HepG2 (cell line): ENCODE results near the gene GPATCH3. TPM values are rescaled to one million over a fixed set of nuclear protein-coding genes. Genes with fewer than 3 reads are reported as not detected.

Experiments used
- ATAC-seq: fragments of 200-7000 bp; cut with Tn5 transposase; 3 replicates; pipeline ENCODE4 v1.9.1; 2020; ENCODE audit warnings: mild to moderate bottlenecking, moderate library complexity
- BruUV-seq: library from RNA; stranded (reverse); fragments of 400-500 nt; replicated peaks from 2 replicates; lab custom pipeline; 2021; lab: Mats Ljungman, UMichigan
- CTCF ChIA-PET: fragments of 300-600 bp; formaldehyde crosslinking; extraction: SDS; loops from one replicate; lab custom pipeline; 2021; ENCODE audit warnings: low total read pairs, inconsistent platforms, low intra/inter-chr PET ratio; lab: Yijun Ruan, JAX
- POLR2A ChIA-PET: fragments of 350-600 bp; sonication (Branson Sonifier 250); formaldehyde crosslinking; loops from one replicate; lab custom pipeline; 2020; ENCODE audit warnings: antibody characterized with exemption, inconsistent platforms; lab: Yijun Ruan, JAX
- DNase-seq: peaks from one replicate; pipeline ENCODE4 v3.0.0-alpha.2; 2015; ENCODE audit warnings: low spot score
- FAIRE-seq: peaks from 3 replicates; lab custom pipeline; 2011; peaks lifted over from hg19 to GRCh38; lab: Jason Lieb, UNC
- H2AFZ ChIP-seq: one replicate; pipeline ENCODE4 v1.6.1; 2011; ENCODE audit warnings: low read length, inconsistent platforms
- H3K27ac ChIP-seq: fragments of 300-600 bp; 3 replicates; pipeline ENCODE4 v1.8.0; 2011; ENCODE audit warnings: mixed run types, mild to moderate bottlenecking, mixed read lengths, low read length, inconsistent platforms; ENCODE audit not compliant: insufficient read depth; ENCODE audit errors: extremely low read length
- H3K27me3 ChIP-seq, 2 experiments: fragments of 200-600 bp in 1 of 2; 2 replicates in 1 of 2; 3 replicates in 1 of 2; pipeline versions ENCODE4 v1.6.0 to v1.8.0; 2011; ENCODE audit warnings: low read length in 2 of 2, mild to moderate bottlenecking in 2 of 2, moderate library complexity in 2 of 2, inconsistent platforms in 1 of 2; ENCODE audit not compliant: insufficient read depth in 2 of 2, control insufficient read depth in 1 of 2
- H3K36me3 ChIP-seq, 2 experiments: fragments of 200-600 bp in 1 of 2; replicated peaks in 1 of 2; 2 replicates in 1 of 2; 3 replicates in 1 of 2; pipeline versions ENCODE4 v1.5.1 to v1.8.0; 2011; ENCODE audit warnings: low read length in 2 of 2, inconsistent platforms in 1 of 2; ENCODE audit not compliant: insufficient read depth in 2 of 2, control insufficient read depth in 1 of 2
- H3K4me1 ChIP-seq: 2 replicates; pipeline ENCODE4 v1.5.1; 2012; ENCODE audit warnings: low read length, inconsistent platforms; ENCODE audit not compliant: insufficient read depth
- H3K4me2 ChIP-seq: 2 replicates; pipeline ENCODE4 v1.6.0; 2011; ENCODE audit warnings: low read depth, low read length, inconsistent platforms
- H3K4me3 ChIP-seq, 3 experiments: fragments of 200-600 bp in 1 of 3; sonication (generic), shearing (Covaris generic) in 1 of 3; replicated peaks in 1 of 3; 2 replicates each; pipeline ENCODE4 v1.5.1; 2011 to 2016; ENCODE audit warnings: low read length in 3 of 3, inconsistent platforms in 2 of 3, low read depth in 2 of 3, mild to moderate bottlenecking in 2 of 3, control low read depth in 1 of 3, mixed read lengths in 1 of 3; ENCODE audit not compliant: insufficient read depth in 1 of 3
- H3K79me2 ChIP-seq: one replicate; pipeline ENCODE4 v1.6.1; 2011; ENCODE audit warnings: low read length, inconsistent platforms; ENCODE audit not compliant: insufficient read depth
- H3K9ac ChIP-seq: 2 replicates; pipeline ENCODE4 v1.6.0; 2011; ENCODE audit warnings: mild to moderate bottlenecking, low read depth, low read length, inconsistent platforms; ENCODE audit not compliant: insufficient read depth
- H3K9me3 ChIP-seq: 2 replicates; pipeline ENCODE4 v1.5.1; 2012; ENCODE audit warnings: mild to moderate bottlenecking, low read length
- H4K20me1 ChIP-seq: 2 replicates; pipeline ENCODE4 v1.6.0; 2011; ENCODE audit warnings: inconsistent platforms, mild to moderate bottlenecking, low read length, moderate library complexity; ENCODE audit not compliant: insufficient read depth
- ATF7-NPFF ChIP-seq: sonication (generic); formaldehyde crosslinking; IDR thresholded peaks from 2 replicates; pipeline ENCODE4 v1.8.1; 2023; ENCODE audit warnings: mild to moderate bottlenecking, low read depth, missing genetic modification reagents, moderate library complexity
- ATRX ChIP-seq: sonication (generic); formaldehyde crosslinking; IDR thresholded peaks from 2 replicates; pipeline ENCODE4 v1.4.0; 2020; ENCODE audit warnings: missing genetic modification reagents, borderline replicate concordance
- EEA1 ChIP-seq: sonication (generic); formaldehyde crosslinking; IDR thresholded peaks from 2 replicates; pipeline ENCODE4 v1.5.1; 2020; ENCODE audit warnings: mild to moderate bottlenecking, missing genetic modification reagents, borderline replicate concordance
- ELF4 ChIP-seq: sonication (generic); formaldehyde crosslinking; IDR thresholded peaks from 2 replicates; pipeline ENCODE4 v1.5.0; 2020; ENCODE audit warnings: missing genetic modification reagents, mild to moderate bottlenecking, moderate library complexity, borderline replicate concordance
- GTF3A ChIP-seq: sonication (generic); formaldehyde crosslinking; conservative IDR thresholded peaks from 2 replicates; pipeline ENCODE4 v1.4.0; 2020; ENCODE audit warnings: mild to moderate bottlenecking, missing genetic modification reagents
- HNF1B ChIP-seq: sonication (generic); formaldehyde crosslinking; IDR thresholded peaks from 2 replicates; pipeline ENCODE4 v1.5.1; 2020; ENCODE audit warnings: mild to moderate bottlenecking, moderate library complexity, missing genetic modification reagents
- IRF2 ChIP-seq: IDR thresholded peaks from 2 replicates; pipeline ENCODE4 v1.6.1; 2018; ENCODE audit warnings: missing genetic modification reagents, missing compliant biosample characterization
- PAF1 ChIP-seq: IDR thresholded peaks from 2 replicates; pipeline ENCODE4 v1.6.1; 2016; ENCODE audit warnings: missing genetic modification reagents, missing compliant biosample characterization
- POLR2AphosphoS5 ChIP-seq: IDR thresholded peaks from 2 replicates; pipeline ENCODE4 v1.6.1; 2012; ENCODE audit warnings: low read depth, low read length
- RARA ChIP-seq: IDR thresholded peaks from 2 replicates; pipeline ENCODE4 v1.6.1; 2016; ENCODE audit warnings: missing genetic modification reagents, missing compliant biosample characterization
- SALL1 ChIP-seq: sonication (generic); formaldehyde crosslinking; IDR thresholded peaks from 2 replicates; pipeline ENCODE4 v1.8.0; 2022; ENCODE audit warnings: mild to moderate bottlenecking, missing genetic modification reagents
- SNAI1 ChIP-seq: sonication (generic); formaldehyde crosslinking; IDR thresholded peaks from 2 replicates; pipeline ENCODE4 v1.5.0; 2020; ENCODE audit warnings: mild to moderate bottlenecking, missing genetic modification reagents, borderline replicate concordance
- TERF1 ChIP-seq: sonication (generic); formaldehyde crosslinking; IDR thresholded peaks from 2 replicates; pipeline ENCODE4 v1.8.0; 2022; ENCODE audit warnings: mild to moderate bottlenecking, missing genetic modification reagents, moderate library complexity
- TGIF2 ChIP-seq: IDR thresholded peaks from 2 replicates; pipeline ENCODE4 v1.6.1; 2016; ENCODE audit warnings: control low read depth, missing compliant biosample characterization
- THYN1 ChIP-seq: sonication (generic); formaldehyde crosslinking; IDR thresholded peaks from 2 replicates; pipeline ENCODE4 v1.8.1; 2023; ENCODE audit warnings: low read depth, mild to moderate bottlenecking, moderate library complexity, missing genetic modification reagents, borderline replicate concordance
- ZBTB33 ChIP-seq: sonication (generic); formaldehyde crosslinking; IDR thresholded peaks from 2 replicates; pipeline ENCODE4 v1.4.0; 2020; ENCODE audit warnings: missing genetic modification reagents
- ZNF451 ChIP-seq: sonication (generic); formaldehyde crosslinking; IDR thresholded peaks from 2 replicates; pipeline ENCODE4 v1.5.0; 2020; ENCODE audit warnings: mild to moderate bottlenecking, missing genetic modification reagents
- ZNF563 ChIP-seq: sonication (generic); formaldehyde crosslinking; IDR thresholded peaks from 2 replicates; pipeline ENCODE4 v1.8.0; 2022; ENCODE audit warnings: mild to moderate bottlenecking, moderate library complexity, missing genetic modification reagents
- ZNF607 ChIP-seq: sonication (generic); formaldehyde crosslinking; IDR thresholded peaks from 2 replicates; pipeline ENCODE4 v1.5.1; 2020; ENCODE audit warnings: missing genetic modification reagents, mild to moderate bottlenecking, borderline replicate concordance
- WGBS: methylation state at CpG from one replicate; pipeline ENCODE4 v1.1.6; 2017; ENCODE audit warnings: low lambda C conversion rate; 5-methylcytosine and 5-hydroxymethylcytosine counted together
- in situ Hi-C: cut with HindIII; loops from 2 replicates; pipeline ENCODE4 v1.10.0; 2017; ENCODE audit warnings: low pct_unique_long_range_greater_than_20kb; ENCODE audit not compliant: extremely low pct_ligation_motif_present
- intact Hi-C: fragments of 100-400 bp; cut with micrococcal nuclease; formaldehyde crosslinking; loops from one replicate; pipeline ENCODE4 v1.10.0; 2022; ENCODE audit not compliant: unreplicated experiment
- polyA plus RNA-seq, 8 experiments: library from polyadenylated mRNA; depleted of rRNA in 3 of 8; stranded (reverse) in 7 of 8; unstranded in 1 of 8; fragments of >200 nt; fragmentation: Illumina TruSeq in 4 of 8; extraction: Trizol in 4 of 8; gene quantifications; 2 replicates each; pipeline versions ENCODE4 v1.2.1 to v1.2.3, GENCODE V29; 2011 to 2016; ENCODE audit warnings: low read depth in 4 of 8, missing spikeins in 1 of 8, mixed read lengths in 1 of 8; ENCODE audit not compliant: insufficient read depth in 1 of 8
- total RNA-seq, 5 experiments: library from RNA; depleted of rRNA; stranded (reverse); fragments of >200 nt; fragmentation: Illumina TruSeq; extraction: Trizol; gene quantifications; 2 replicates each; pipeline ENCODE4 v1.2.3, GENCODE V29; 2016; ENCODE audit warnings: low read depth in 1 of 5

Gene GPATCH3
- total and polyA plus RNA-seq, 2 of the 13 experiments (the other 11 are each of a cell fraction or from before 2014, with no cell fraction given): 8.3 to 11.0 TPM

- TF ChIP-seq IRF2 (CRISPR knock-in tag): no peak
- TF ChIP-seq ZBTB33: no peak
- TF ChIP-seq TGIF2 (CRISPR knock-in tag): no peak
- TF ChIP-seq RARA (CRISPR knock-in tag): no peak
- no peak for TF ChIP-seq EEA1 (CRISPR knock-in tag)
- 0 out of 2 replicates have a peak, but pooled peaks have one; percentile 17 for TF ChIP-seq TERF1
- TF ChIP-seq GTF3A (CRISPR knock-in tag): no peak
- peak; percentile 88; the same call in 1 of the 2 replicates for TF ChIP-seq THYN1
- TF ChIP-seq ELF4 (CRISPR knock-in tag): no peak; the same call in 1 of the 2 replicates
- TF ChIP-seq SALL1: no peak
These were observed 13.1 kb upstream of the GPATCH3 start (continued) for GRCh38 chr1:26913389-26913753.

GRCh38 chr1:26912147-26912490 lies 11.9 kb upstream of the GPATCH3 start:
- DNase-seq (no peak), FAIRE-seq (no peak), ATAC-seq (no peak)
- in situ Hi-C loops (loop anchor here (5.0 kb wide), 1 partner anchor 80 kb away; the partner anchor contains the start of gene TRNP1), intact Hi-C loops (loop anchor here (1.0 kb wide), 1 partner anchor 33 kb away; no protein-coding TSS in a partner anchor)
- H3K4me2 ChIP-seq: peak overlapping the region; percentile 93
- no peak overlapping the region for H2AFZ ChIP-seq
- 39% methylated on average over 2 of the region's 2 CpGs for WGBS
- H3K4me3 ChIP-seq: peak overlapping the region; percentile 75 to 97 (median 92)
- H3K79me2 ChIP-seq: peaks cover 30% of the 10 kb centered on the region
- CTCF ChIA-PET: no interaction called here
- H3K27me3 ChIP-seq: no peaks in the 10 kb centered on the region; a peak in 1 of 5 replicates
- no peaks in the 10 kb centered on the region for H3K9me3 ChIP-seq
- BruUV-seq: no TSS peak
- H3K4me1 ChIP-seq: peaks cover 69% of the 10 kb centered on the region
- POLR2A ChIA-PET: interaction anchor here (0.9 to 11.5 kb wide), 11 partner anchors 8 to 84 kb away, joined by 6 to 371 read pairs (median 60); partner anchors contain the start of genes GPATCH3, GPN2, KDF1 and NUDC
- H3K9ac ChIP-seq: peak overlapping the region; percentile 98
- H3K36me3 ChIP-seq: peaks cover 3 to 8% of the 10 kb centered on the region in 2 experiments; a peak in 3 of 5 replicates
- H4K20me1 ChIP-seq: peaks cover 16% of the 10 kb centered on the region; the same call in 1 of the 2 replicates
- peak overlapping the region; percentile 96 for H3K27ac ChIP-seq
- TF ChIP-seq ATRX (CRISPR knock-in tag) (no peak), ATF7-NPFF (CRISPR knock-in tag) (0 out of 2 replicates have a peak, but pooled peaks have one; percentile 0), ZNF451 (no peak), ZNF607 (CRISPR knock-in tag) (0 out of 2 replicates have a peak, but pooled peaks have one; percentile 5), POLR2AphosphoS5 (no peak; the same call in 1 of the 2 replicates), ZNF563 (CRISPR knock-in tag) (no peak), HNF1B (CRISPR knock-in tag) (0 out of 2 replicates have a peak, but pooled peaks have one; percentile 14), SNAI1 (CRISPR knock-in tag) (0 out of 2 replicates have a peak, but pooled peaks have one; percentile 19), PAF1 (peak; percentile 65; the same call in 1 of the 2 replicates)
